Progenitor cell of endocrine pancreas (in vitro differentiated cells): ENCODE results near the gene FSTL4. TPM values are rescaled to one million over a fixed set of nuclear protein-coding genes. Genes with fewer than 3 reads are reported as not detected.

Experiments
- DNase-seq: peaks from one replicate; pipeline ENCODE4 v3.0.0; 2021; ENCODE audit warnings: low spot score; ENCODE audit not compliant: unreplicated experiment
- H3K27ac Mint-ChIP-seq: 2 replicates; pipeline ENCODE4 v1.8.0; 2021; ENCODE audit warnings: mild to moderate bottlenecking, moderate library complexity, mixed read lengths
- H3K27me3 Mint-ChIP-seq: 2 replicates; pipeline ENCODE4 v1.8.0; 2021; ENCODE audit warnings: mixed read lengths
- H3K36me3 Mint-ChIP-seq: 2 replicates; pipeline ENCODE4 v1.8.0; 2022; ENCODE audit warnings: mixed read lengths; ENCODE audit not compliant: insufficient read depth
- H3K4me1 Mint-ChIP-seq: 2 replicates; pipeline ENCODE4 v1.8.0; 2021; ENCODE audit warnings: low read depth, mixed read lengths
- H3K4me3 Mint-ChIP-seq: 2 replicates; pipeline ENCODE4 v1.8.0; 2021; ENCODE audit warnings: low read depth, mild to moderate bottlenecking, moderate library complexity, mixed read lengths
- H3K9me3 Mint-ChIP-seq: 2 replicates; pipeline ENCODE4 v1.8.0; 2021; ENCODE audit warnings: low read depth, mixed read lengths
- CTCF ChIP-seq: fragments of 200-600 bp; sonication (generic); IDR thresholded peaks from one replicate; pipeline ENCODE4 v1.5.0; 2021; ENCODE audit warnings: antibody characterized with exemption, mild to moderate bottlenecking; ENCODE audit not compliant: unreplicated experiment
- total RNA-seq: library from RNA; stranded (reverse); gene quantifications from 2 replicates; pipeline ENCODE4 v1.2.1, GENCODE V29; 2021

Gene FSTL4
- total RNA-seq, 1 donor from 2014 or later: 2.4 TPM

GRCh38 chr5:133562554-133562953, 49.8 kb downstream of the FSTL4 start:
- Mint-ChIP-seq H3K4me1 (peaks cover 1% of the 10 kb centered on the region), H3K9me3 (no peaks in the 10 kb centered on the region), H3K36me3 (no peaks in the 10 kb centered on the region), H3K27me3 (peaks cover 17% of the 10 kb centered on the region), H3K4me3 (no peak overlapping the region), H3K27ac (no peak overlapping the region)
- DNase-seq: no peak
- TF ChIP-seq CTCF: no peak

GRCh38 chr5:133559960-133560359, 52.4 kb downstream of the FSTL4 start:
- H3K27me3 Mint-ChIP-seq: peaks cover 19% of the 10 kb centered on the region
- H3K9me3 Mint-ChIP-seq: no peaks in the 10 kb centered on the region
- no peak overlapping the region for H3K27ac Mint-ChIP-seq
- peaks cover 3% of the 10 kb centered on the region for H3K4me1 Mint-ChIP-seq
- H3K36me3 Mint-ChIP-seq: no peaks in the 10 kb centered on the region
- no peak overlapping the region for H3K4me3 Mint-ChIP-seq
- DNase-seq: no peak
- TF ChIP-seq CTCF: no peak

- H3K9me3 Mint-ChIP-seq: no peaks in the 10 kb centered on the region
- no peak for TF ChIP-seq CTCF
- H3K4me3 Mint-ChIP-seq: no peak overlapping the region
- H3K36me3 Mint-ChIP-seq: no peaks in the 10 kb centered on the region
- peaks cover 12% of the 10 kb centered on the region for H3K27me3 Mint-ChIP-seq
- peaks cover 3% of the 10 kb centered on the region for H3K4me1 Mint-ChIP-seq
- H3K27ac Mint-ChIP-seq: no peak overlapping the region
- no peak for DNase-seq
Measured at GRCh38 chr5:133556551-133556950, 55.8 kb downstream of the FSTL4 start.

- H3K4me3 Mint-ChIP-seq: no peak overlapping the region
- H3K4me1 Mint-ChIP-seq: peaks cover 3% of the 10 kb centered on the region
- H3K27me3 Mint-ChIP-seq: peaks cover 12% of the 10 kb centered on the region
- TF ChIP-seq CTCF: no peak
- no peaks in the 10 kb centered on the region for H3K9me3 Mint-ChIP-seq
- no peak overlapping the region for H3K27ac Mint-ChIP-seq
- no peaks in the 10 kb centered on the region for H3K36me3 Mint-ChIP-seq
- no peak for DNase-seq
Measured at GRCh38 chr5:133554279-133554678, 58.1 kb downstream of the FSTL4 start.

- peaks cover 1% of the 10 kb centered on the region for H3K4me1 Mint-ChIP-seq
Measured at GRCh38 chr5:133552925-133553525, 59.3 kb downstream of the FSTL4 start.

More at GRCh38 chr5:133552925-133553525, 59.3 kb downstream of the FSTL4 start:
- Mint-ChIP-seq H3K27me3 (peaks cover 9% of the 10 kb centered on the region), H3K27ac (no peak overlapping the region), H3K4me3 (no peak overlapping the region), H3K36me3 (no peaks in the 10 kb centered on the region), H3K9me3 (no peaks in the 10 kb centered on the region)
- peak; percentile 34 for DNase-seq
- peak; percentile 75 for TF ChIP-seq CTCF
